CD14-positive monocyte (primary cell): ENCODE results near the gene CACNA1G. TPM values are rescaled to one million over a fixed set of nuclear protein-coding genes. Genes with fewer than 3 reads are reported as not detected.
A peak's percentile ranks its signal among the peaks of the same experiment; 100 is the strongest.

Experiments used
- DNase-seq, 3 donors: peaks; one replicate each; pipeline ENCODE4 v3.0.0-alpha.2; 2011 to 2022
- H2AFZ ChIP-seq: 2 replicates; pipeline ENCODE4 v1.6.0; 2012; ENCODE audit warnings: mild to moderate bottlenecking, low read depth, low read length, inconsistent platforms; ENCODE audit not compliant: insufficient read depth, poor library complexity, severe bottlenecking
- H3K27ac ChIP-seq, 2 donors: 1 replicate in 1 of 2; 2 replicates in 1 of 2; pipeline ENCODE4 v1.5.1; 2012 to 2013; ENCODE audit warnings: low read length in 2 of 2, control low read depth in 1 of 2, inconsistent platforms in 1 of 2, low read depth in 1 of 2, mild to moderate bottlenecking in 1 of 2
- H3K27me3 ChIP-seq, 2 donors: one replicate each; pipeline versions ENCODE4 v1.6.0 to v1.6.1; 2011 to 2013; ENCODE audit warnings: low read length in 2 of 2; ENCODE audit not compliant: control insufficient read depth in 2 of 2, insufficient read depth in 2 of 2
- H3K36me3 ChIP-seq, 2 donors: replicated peaks in 1 of 2; 1 replicate in 1 of 2; 2 replicates in 1 of 2; pipeline versions ENCODE4 v1.5.1 to v1.6.1; 2012 to 2013; ENCODE audit warnings: low read length in 2 of 2, control low read depth in 1 of 2, inconsistent platforms in 1 of 2, mild to moderate bottlenecking in 1 of 2; ENCODE audit not compliant: insufficient read depth in 2 of 2, control insufficient read depth in 1 of 2
- H3K4me1 ChIP-seq, 2 donors: 1 replicate in 1 of 2; 2 replicates in 1 of 2; pipeline versions ENCODE4 v1.5.1 to v1.6.1; 2012 to 2013; ENCODE audit warnings: low read length in 2 of 2, control low read depth in 1 of 2, inconsistent platforms in 1 of 2, mild to moderate bottlenecking in 1 of 2, moderate library complexity in 1 of 2; ENCODE audit not compliant: insufficient read depth in 2 of 2, control insufficient read depth in 1 of 2
- H3K4me2 ChIP-seq: replicated peaks from 2 replicates; pipeline ENCODE3; 2012; ENCODE audit warnings: low read length, moderate library complexity, mild to moderate bottlenecking; ENCODE audit not compliant: poor library complexity, severe bottlenecking; ENCODE audit errors: extremely low read depth
- H3K4me3 ChIP-seq, 3 experiments: fragments of 200-600 bp in 1 of 3; sonication (generic) in 1 of 3; replicated peaks in 1 of 3; 1 replicate in 2 of 3; 2 replicates in 1 of 3; pipeline ENCODE4 v1.5.1; 2011 to 2013; ENCODE audit warnings: low read length in 3 of 3, mild to moderate bottlenecking in 3 of 3, control low read depth in 2 of 3, low read depth in 2 of 3, inconsistent platforms in 1 of 3, moderate library complexity in 1 of 3
- H3K79me2 ChIP-seq: 2 replicates; pipeline ENCODE4 v1.6.0; 2012; ENCODE audit warnings: mild to moderate bottlenecking, control low read depth, inconsistent platforms, low read length, moderate library complexity; ENCODE audit not compliant: insufficient read depth
- H3K9ac ChIP-seq: 2 replicates; pipeline ENCODE4 v1.6.0; 2017; ENCODE audit warnings: low read length, mild to moderate bottlenecking; ENCODE audit not compliant: insufficient read depth, poor library complexity, severe bottlenecking
- H3K9me3 ChIP-seq, 2 donors: replicated peaks in 1 of 2; 1 replicate in 1 of 2; 2 replicates in 1 of 2; pipeline versions ENCODE4 v1.5.1 to v1.6.1; 2012 to 2013; ENCODE audit warnings: low read length in 2 of 2, control low read depth in 1 of 2; ENCODE audit not compliant: control insufficient read depth in 1 of 2, insufficient read depth in 1 of 2
- H4K20me1 ChIP-seq: 2 replicates; pipeline ENCODE4 v1.6.0; 2012; ENCODE audit warnings: mild to moderate bottlenecking, low read length, control low read depth, moderate library complexity; ENCODE audit not compliant: insufficient read depth
- H3K27ac Mint-ChIP-seq, 7 donors: one replicate each; pipeline ENCODE4 v1.8.0; 2020; ENCODE audit warnings: mild to moderate bottlenecking in 7 of 7, mixed read lengths in 7 of 7, moderate library complexity in 6 of 7, inconsistent platforms in 2 of 7
- H3K27me3 Mint-ChIP-seq, 3 donors: one replicate each; pipeline ENCODE4 v1.8.0; 2021 to 2022; ENCODE audit warnings: low read depth in 3 of 3, mild to moderate bottlenecking in 3 of 3, mixed read lengths in 3 of 3, moderate library complexity in 3 of 3, inconsistent platforms in 1 of 3
- H3K36me3 Mint-ChIP-seq, 2 donors: one replicate each; pipeline ENCODE4 v1.8.0; 2020; ENCODE audit warnings: mixed read lengths in 2 of 2, inconsistent platforms in 1 of 2, mild to moderate bottlenecking in 1 of 2
- H3K4me1 Mint-ChIP-seq: one replicate; pipeline ENCODE4 v1.8.0; 2020; ENCODE audit warnings: mild to moderate bottlenecking, mixed read lengths
- H3K4me3 Mint-ChIP-seq, 2 donors: one replicate each; pipeline ENCODE4 v1.8.0; 2020; ENCODE audit warnings: mild to moderate bottlenecking in 2 of 2, mixed read lengths in 2 of 2, moderate library complexity in 1 of 2
- H3K9me3 Mint-ChIP-seq, 7 donors: one replicate each; pipeline ENCODE4 v1.8.0; 2020 to 2022; ENCODE audit warnings: mixed read lengths in 7 of 7, mild to moderate bottlenecking in 6 of 7, moderate library complexity in 6 of 7, inconsistent platforms in 2 of 7
- WGBS: methylation state at CpG from one replicate; pipeline ENCODE4 v1.1.5; 2013; ENCODE audit warnings: missing lambda C conversion rate; ENCODE audit not compliant: insufficient coverage; 5-methylcytosine and 5-hydroxymethylcytosine counted together
- intact Hi-C, 2 donors: fragments of 100-400 bp; cut with micrococcal nuclease; formaldehyde crosslinking; loops; one replicate each; pipeline versions ENCODE4 v1.15.0 to v1.15.1; 2023
- polyA plus RNA-seq, 3 donors: library from polyadenylated mRNA; depleted of rRNA in 1 of 3; unstranded in 2 of 3; stranded (reverse) in 1 of 3; fragments of 300-500 nt in 2 of 3; fragments of >200 nt in 1 of 3; fragmentation: Illumina TruSeq in 2 of 3; gene quantifications; 1 replicate in 2 of 3; 2 replicates in 1 of 3; pipeline ENCODE4 v1.2.3, GENCODE V29; 2012 to 2021
- TF ChIP-seq, protein P1 (sequence below): fragments of 200-600 bp; IDR thresholded peaks from one replicate; pipeline ENCODE4 v1.8.0; 2022; ENCODE audit warnings: antibody characterized with exemption, mild to moderate bottlenecking

The CACNA1G gene
- polyA plus RNA-seq, 3 donors: 0.03 TPM; not detected in 2

DNA sequence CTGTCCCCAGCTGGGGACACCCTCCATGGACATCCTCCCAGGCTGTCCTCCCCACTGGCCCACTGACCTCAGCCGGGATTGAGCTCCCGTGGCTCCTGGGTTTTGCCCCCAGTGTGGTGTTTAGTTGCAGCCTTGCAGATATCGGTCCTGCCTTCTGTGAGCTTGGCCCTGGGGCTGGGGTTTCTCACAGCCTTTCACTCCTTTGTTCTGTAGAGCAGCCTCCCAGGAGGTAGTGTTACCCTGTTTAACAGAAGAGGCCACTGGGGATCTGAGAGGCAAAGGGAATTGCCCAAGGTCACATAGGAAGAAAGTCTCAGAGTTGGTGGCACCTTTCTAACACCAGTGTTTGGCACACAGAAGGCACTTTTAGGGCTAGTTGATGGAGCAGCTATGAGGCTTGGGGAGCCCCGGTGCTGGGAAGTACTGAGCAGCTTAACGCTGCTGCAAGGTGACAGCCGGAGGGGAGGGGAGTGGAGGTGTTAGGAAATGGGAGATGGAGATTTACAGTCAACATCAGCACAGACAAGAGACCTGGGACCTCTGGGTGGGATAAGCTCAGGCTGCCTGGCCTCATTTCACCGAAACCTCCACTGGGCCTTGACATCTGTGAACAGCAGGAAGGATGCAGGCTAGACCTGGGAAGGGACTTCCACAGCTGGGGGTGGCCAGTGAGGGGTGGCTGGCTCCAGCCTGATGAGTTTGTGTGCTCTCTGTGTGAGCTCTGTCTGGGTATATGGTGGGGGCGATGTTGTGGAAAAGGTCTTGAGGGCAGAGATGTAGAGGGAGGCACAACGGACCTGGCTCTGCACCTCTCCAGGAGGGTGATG, 26.1 kb downstream of the CACNA1G start:
- H3K27ac ChIP-seq: no peak overlapping the region
- H3K4me2 ChIP-seq: no peak overlapping the region
- Mint-ChIP-seq H3K4me1 (no peaks in the 10 kb centered on the region), H3K9me3 (peaks cover 0 to 1% (median 0%) of the 10 kb centered on the region in 7 donors), H3K4me3 (no peak overlapping the region), H3K36me3 (no peaks in the 10 kb centered on the region), H3K27ac (peak overlapping the region in 1 of 7 donors; percentile 24), H3K27me3 (peaks cover 17 to 23% (median 18%) of the 10 kb centered on the region in 3 donors)
- no peaks in the 10 kb centered on the region for H3K4me1 ChIP-seq
- H2AFZ ChIP-seq: no peak overlapping the region
- WGBS: 99% methylated on average over 7 of the region's 9 CpGs
- H3K4me3 ChIP-seq: no peak overlapping the region
- TF ChIP-seq, protein P1, sequence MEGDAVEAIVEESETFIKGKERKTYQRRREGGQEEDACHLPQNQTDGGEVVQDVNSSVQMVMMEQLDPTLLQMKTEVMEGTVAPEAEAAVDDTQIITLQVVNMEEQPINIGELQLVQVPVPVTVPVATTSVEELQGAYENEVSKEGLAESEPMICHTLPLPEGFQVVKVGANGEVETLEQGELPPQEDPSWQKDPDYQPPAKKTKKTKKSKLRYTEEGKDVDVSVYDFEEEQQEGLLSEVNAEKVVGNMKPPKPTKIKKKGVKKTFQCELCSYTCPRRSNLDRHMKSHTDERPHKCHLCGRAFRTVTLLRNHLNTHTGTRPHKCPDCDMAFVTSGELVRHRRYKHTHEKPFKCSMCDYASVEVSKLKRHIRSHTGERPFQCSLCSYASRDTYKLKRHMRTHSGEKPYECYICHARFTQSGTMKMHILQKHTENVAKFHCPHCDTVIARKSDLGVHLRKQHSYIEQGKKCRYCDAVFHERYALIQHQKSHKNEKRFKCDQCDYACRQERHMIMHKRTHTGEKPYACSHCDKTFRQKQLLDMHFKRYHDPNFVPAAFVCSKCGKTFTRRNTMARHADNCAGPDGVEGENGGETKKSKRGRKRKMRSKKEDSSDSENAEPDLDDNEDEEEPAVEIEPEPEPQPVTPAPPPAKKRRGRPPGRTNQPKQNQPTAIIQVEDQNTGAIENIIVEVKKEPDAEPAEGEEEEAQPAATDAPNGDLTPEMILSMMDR: no peak
- H3K79me2 ChIP-seq: no peaks in the 10 kb centered on the region
- H3K9me3 ChIP-seq: no peaks in the 10 kb centered on the region
- no peak for DNase-seq
- no peaks in the 10 kb centered on the region for H4K20me1 ChIP-seq
- H3K9ac ChIP-seq: no peak overlapping the region
- intact Hi-C loops: no loop called here
- no peaks in the 10 kb centered on the region for H3K27me3 ChIP-seq
- no peaks in the 10 kb centered on the region for H3K36me3 ChIP-seq

DNA sequence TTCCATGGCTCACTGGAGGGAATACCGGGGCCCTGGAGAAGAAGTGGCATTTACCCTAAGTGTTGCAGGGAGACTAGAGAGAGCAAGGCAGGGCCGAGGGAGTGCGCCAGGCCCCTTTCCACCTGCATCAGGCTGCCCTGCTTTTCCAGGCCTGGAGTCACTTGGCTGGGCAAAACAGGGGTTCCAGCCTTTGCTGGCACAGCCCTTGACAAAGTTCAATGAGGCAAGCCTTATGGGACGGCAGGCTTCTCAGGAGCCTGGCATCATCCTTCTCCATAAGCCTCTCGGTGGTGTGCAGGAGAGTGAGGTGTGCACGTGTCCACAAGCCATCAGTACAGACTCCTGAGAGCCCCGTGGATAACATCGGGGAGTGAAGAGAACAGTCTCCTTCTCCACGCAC, 27.1 kb downstream of the CACNA1G start:
- Histone ChIP-seq H3K36me3 (no peaks in the 10 kb centered on the region), H3K4me2 (no peak overlapping the region), H4K20me1 (no peaks in the 10 kb centered on the region), H3K79me2 (no peaks in the 10 kb centered on the region), H3K27me3 (no peaks in the 10 kb centered on the region), H3K4me3 (no peak overlapping the region), H3K9me3 (no peaks in the 10 kb centered on the region), H3K4me1 (no peaks in the 10 kb centered on the region), H2AFZ (no peak overlapping the region), H3K27ac (no peak overlapping the region), H3K9ac (no peak overlapping the region)
- H3K27ac Mint-ChIP-seq: no peak overlapping the region
- 89% methylated on average over 7 of the region's 9 CpGs for WGBS
- H3K27me3 Mint-ChIP-seq: peaks cover 15 to 17% (median 16%) of the 10 kb centered on the region in 3 donors
- intact Hi-C loops: no loop called here
- no peaks in the 10 kb centered on the region for H3K4me1 Mint-ChIP-seq
- H3K9me3 Mint-ChIP-seq: peaks cover 0 to 1% (median 0%) of the 10 kb centered on the region in 7 donors
- no peak overlapping the region for H3K4me3 Mint-ChIP-seq
- DNase-seq: no peak
- TF ChIP-seq, protein P1: no peak
- H3K36me3 Mint-ChIP-seq: no peaks in the 10 kb centered on the region
